Measurements from ENCODE around the gene CYB5A. TPM values are rescaled to one million over a fixed set of nuclear protein-coding genes. Genes with fewer than 3 reads are reported as not detected.

The CYB5A gene
- total RNA-seq, 4 donors from 2014 or later, result 171 to 732 (median 331) TPM

- no peak for DNase-seq
- Histone ChIP-seq H3K27ac (no peak overlapping the region), H3K4me3 (no peak overlapping the region), H3K9me3 (no peaks in the 10 kb centered on the region), H3K4me1 (peaks cover 0 to 7% (median 0%) of the 10 kb centered on the region in 4 donors), H3K36me3 (peaks cover 0 to under 1% (median 0%) of the 10 kb centered on the region in 3 donors), H3K27me3 (no peaks in the 10 kb centered on the region)
- TF ChIP-seq POLR2A (IDR thresholded peaks at IDR 0.05), result no peak
- TF ChIP-seq CTCF (IDR thresholded peaks at IDR 0.05), result no peak
These were observed 23.6 kb downstream of the CYB5A start for GRCh38 chr18:74268175-74268574.

GRCh38 chr18:74266161-74266560 is 25.6 kb downstream of the CYB5A start:
- Histone ChIP-seq H3K27me3 (no peaks in the 10 kb centered on the region), H3K27ac (peak overlapping the region in 2 of 4 donors; percentile 13 to 67), H3K4me1 (peaks cover 0 to 7% (median 0%) of the 10 kb centered on the region in 4 donors), H3K4me3 (no peak overlapping the region), H3K9me3 (no peaks in the 10 kb centered on the region), H3K36me3 (peaks cover 0 to 19% (median 0%) of the 10 kb centered on the region in 3 donors)
- TF ChIP-seq CTCF (IDR thresholded peaks at IDR 0.05) (no peak), POLR2A (IDR thresholded peaks at IDR 0.05) (no peak)
- peak in 1 of 3 donors; percentile 74 for DNase-seq

GRCh38 chr18:74265546-74266098 is 26.1 kb downstream of the CYB5A start:
- peak overlapping the region in 2 of 4 donors; percentile 13 to 67 for H3K27ac ChIP-seq
- H3K27me3 ChIP-seq, result no peaks in the 10 kb centered on the region
- no peak overlapping the region for H3K4me3 ChIP-seq
- peaks cover 0 to 7% (median 0%) of the 10 kb centered on the region in 4 donors for H3K4me1 ChIP-seq
- TF ChIP-seq POLR2A (IDR thresholded peaks at IDR 0.05) (no peak), CTCF (IDR thresholded peaks at IDR 0.05) (no peak)
- peaks cover 0 to 24% (median 0%) of the 10 kb centered on the region in 3 donors for H3K36me3 ChIP-seq
- no peak for DNase-seq
- H3K9me3 ChIP-seq, result no peaks in the 10 kb centered on the region

- H3K36me3 ChIP-seq, result peaks cover 0 to 27% (median 0%) of the 10 kb centered on the region in 3 donors
- H3K4me1 ChIP-seq, result peaks cover 0 to 7% (median 0%) of the 10 kb centered on the region in 4 donors
- no peaks in the 10 kb centered on the region for H3K27me3 ChIP-seq
These were observed 27.3 kb downstream of the CYB5A start for GRCh38 chr18:74264303-74265020.

GRCh38 chr18:74261053-74261713 is 30.6 kb downstream of the CYB5A start:
- Histone ChIP-seq H3K4me3 (no peak overlapping the region), H3K9me3 (no peaks in the 10 kb centered on the region), H3K4me1 (no peaks in the 10 kb centered on the region), H3K27ac (no peak overlapping the region), H3K36me3 (peaks cover 0 to 39% (median 0%) of the 10 kb centered on the region in 3 donors), H3K27me3 (no peaks in the 10 kb centered on the region)
- TF ChIP-seq POLR2A (IDR thresholded peaks at IDR 0.05), result no peak
- no peak for TF ChIP-seq CTCF (IDR thresholded peaks at IDR 0.05)
- DNase-seq, result no peak

More at GRCh38 chr18:74264303-74265020, 27.3 kb downstream of the CYB5A start:
- Histone ChIP-seq H3K9me3 (no peaks in the 10 kb centered on the region), H3K4me3 (no peak overlapping the region), H3K27ac (no peak overlapping the region)
- DNase-seq, result no peak
- TF ChIP-seq POLR2A (IDR thresholded peaks at IDR 0.05) (no peak), CTCF (IDR thresholded peaks at IDR 0.05) (no peak)
